D721Med (cell line): Measurements from ENCODE around the gene UFSP2.
A peak's percentile ranks its signal among the peaks of the same experiment; 100 is the strongest.

Source experiments
- DNase-seq: peaks from one replicate; pipeline ENCODE4 v3.0.0; 2011; ENCODE audit warnings: low spot score; ENCODE audit not compliant: insufficient read length
- FAIRE-seq: peaks from 2 replicates; lab custom pipeline; 2011; peaks lifted over from hg19 to GRCh38; lab: Jason Lieb, UNC
- TF ChIP-seq, protein P1 (sequence below): IDR thresholded peaks from 2 replicates; pipeline ENCODE4 v1.5.1; 2012; ENCODE audit warnings: mild to moderate bottlenecking, control low read depth; ENCODE audit not compliant: insufficient read depth; ENCODE audit errors: missing control alignments

The UFSP2 gene, protein sequence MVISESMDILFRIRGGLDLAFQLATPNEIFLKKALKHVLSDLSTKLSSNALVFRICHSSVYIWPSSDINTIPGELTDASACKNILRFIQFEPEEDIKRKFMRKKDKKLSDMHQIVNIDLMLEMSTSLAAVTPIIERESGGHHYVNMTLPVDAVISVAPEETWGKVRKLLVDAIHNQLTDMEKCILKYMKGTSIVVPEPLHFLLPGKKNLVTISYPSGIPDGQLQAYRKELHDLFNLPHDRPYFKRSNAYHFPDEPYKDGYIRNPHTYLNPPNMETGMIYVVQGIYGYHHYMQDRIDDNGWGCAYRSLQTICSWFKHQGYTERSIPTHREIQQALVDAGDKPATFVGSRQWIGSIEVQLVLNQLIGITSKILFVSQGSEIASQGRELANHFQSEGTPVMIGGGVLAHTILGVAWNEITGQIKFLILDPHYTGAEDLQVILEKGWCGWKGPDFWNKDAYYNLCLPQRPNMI

DNA sequence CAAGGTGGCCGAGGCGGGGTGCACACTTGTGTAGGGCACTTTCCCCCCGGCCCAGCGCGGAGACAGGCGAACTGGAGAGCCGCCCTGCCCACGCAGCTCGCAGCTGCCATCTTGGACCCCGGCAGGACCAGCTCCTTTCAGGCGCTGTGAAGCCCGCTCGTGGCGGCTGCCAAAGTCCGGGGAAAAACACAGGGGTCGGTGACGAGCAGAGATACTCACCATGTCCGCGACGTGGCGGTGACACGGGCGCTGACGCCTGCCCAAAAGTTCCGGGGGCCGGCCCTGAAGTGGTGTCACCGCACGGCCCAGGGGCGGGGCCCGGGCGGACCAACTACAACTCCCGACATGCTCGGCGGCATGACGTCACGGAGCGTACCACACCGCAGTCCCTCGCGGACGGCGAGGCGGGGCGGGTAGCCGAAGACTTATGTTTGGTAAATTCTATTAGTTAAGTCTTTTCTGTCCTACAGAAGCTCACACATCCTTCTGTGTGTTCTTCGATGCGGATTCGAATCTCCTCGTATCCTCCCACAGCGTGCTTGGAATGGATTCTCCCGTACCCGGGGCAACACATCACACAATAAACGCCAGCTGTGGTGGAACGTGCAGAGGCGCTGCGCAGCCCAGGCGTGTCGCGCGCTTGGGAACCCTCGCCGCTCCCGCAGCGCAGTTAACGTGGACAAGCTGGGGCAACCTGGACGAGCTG is at the start of gene UFSP2:
Gene UFSP2, minus strand, starts transcription at position 318 of the 706 bp plus-strand sequence. Its CDS starts 96 bp downstream, at position 222.
- peak; percentile 71 for DNase-seq
- FAIRE-seq = no peak
- TF ChIP-seq, protein P1, sequence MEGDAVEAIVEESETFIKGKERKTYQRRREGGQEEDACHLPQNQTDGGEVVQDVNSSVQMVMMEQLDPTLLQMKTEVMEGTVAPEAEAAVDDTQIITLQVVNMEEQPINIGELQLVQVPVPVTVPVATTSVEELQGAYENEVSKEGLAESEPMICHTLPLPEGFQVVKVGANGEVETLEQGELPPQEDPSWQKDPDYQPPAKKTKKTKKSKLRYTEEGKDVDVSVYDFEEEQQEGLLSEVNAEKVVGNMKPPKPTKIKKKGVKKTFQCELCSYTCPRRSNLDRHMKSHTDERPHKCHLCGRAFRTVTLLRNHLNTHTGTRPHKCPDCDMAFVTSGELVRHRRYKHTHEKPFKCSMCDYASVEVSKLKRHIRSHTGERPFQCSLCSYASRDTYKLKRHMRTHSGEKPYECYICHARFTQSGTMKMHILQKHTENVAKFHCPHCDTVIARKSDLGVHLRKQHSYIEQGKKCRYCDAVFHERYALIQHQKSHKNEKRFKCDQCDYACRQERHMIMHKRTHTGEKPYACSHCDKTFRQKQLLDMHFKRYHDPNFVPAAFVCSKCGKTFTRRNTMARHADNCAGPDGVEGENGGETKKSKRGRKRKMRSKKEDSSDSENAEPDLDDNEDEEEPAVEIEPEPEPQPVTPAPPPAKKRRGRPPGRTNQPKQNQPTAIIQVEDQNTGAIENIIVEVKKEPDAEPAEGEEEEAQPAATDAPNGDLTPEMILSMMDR = no peak

- DNase-seq = no peak
- no peak for FAIRE-seq
- TF ChIP-seq, protein P1 = no peak
Measured at GRCh38 chr4:185473247-185473646, 47.5 kb upstream of the UFSP2 start.

- no peak for FAIRE-seq
- DNase-seq = no peak
- TF ChIP-seq, protein P1 = no peak
Measured at GRCh38 chr4:185472103-185472542, 46.4 kb upstream of the UFSP2 start.

- TF ChIP-seq, protein P1 = peak; percentile 57
- FAIRE-seq (no peak), DNase-seq (peak; percentile 74)
Measured at GRCh38 chr4:185471235-185472102, 45.7 kb upstream of the UFSP2 start, which contains the start of gene CCDC110. Gene CCDC110 (minus strand): TSS chr4:185471733. CDS start chr4:185471683, 50 bp downstream.

DNA sequence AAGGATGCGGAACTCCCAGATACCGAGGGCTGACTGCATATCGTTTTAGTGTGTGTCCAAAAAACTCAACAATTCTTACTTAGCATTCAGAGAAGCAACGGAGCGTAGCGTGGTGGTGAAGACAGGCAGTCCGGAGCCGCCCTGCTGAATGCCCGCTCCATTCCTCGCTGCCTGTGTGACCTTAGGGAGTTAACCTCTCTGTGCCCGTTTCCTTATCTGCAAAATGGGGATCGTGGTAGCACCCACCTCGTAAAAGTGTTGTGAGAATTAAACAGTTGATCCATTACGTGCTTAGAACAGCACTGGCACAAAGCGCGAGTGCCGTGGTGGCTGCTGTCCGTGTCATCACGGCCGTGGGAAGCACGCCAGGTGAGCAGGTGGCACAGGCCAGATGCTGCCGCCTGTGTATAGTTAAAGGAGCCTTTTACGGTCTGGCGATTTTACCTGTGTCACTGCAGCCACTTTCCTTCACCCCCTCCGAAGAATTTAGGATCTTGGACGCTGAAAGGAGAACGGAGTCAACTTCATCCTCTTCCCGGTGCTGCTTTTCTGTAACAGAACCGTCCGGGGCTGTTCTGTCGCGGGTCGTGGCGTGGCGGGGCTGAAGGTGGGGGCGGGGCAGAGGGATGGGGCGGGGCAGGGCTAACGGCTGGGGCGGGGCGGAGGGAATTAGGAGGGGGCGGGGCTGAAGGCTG is 44.9 kb upstream of the UFSP2 start:
- FAIRE-seq = no peak
- TF ChIP-seq, protein P1 = no peak
- no peak for DNase-seq

DNA sequence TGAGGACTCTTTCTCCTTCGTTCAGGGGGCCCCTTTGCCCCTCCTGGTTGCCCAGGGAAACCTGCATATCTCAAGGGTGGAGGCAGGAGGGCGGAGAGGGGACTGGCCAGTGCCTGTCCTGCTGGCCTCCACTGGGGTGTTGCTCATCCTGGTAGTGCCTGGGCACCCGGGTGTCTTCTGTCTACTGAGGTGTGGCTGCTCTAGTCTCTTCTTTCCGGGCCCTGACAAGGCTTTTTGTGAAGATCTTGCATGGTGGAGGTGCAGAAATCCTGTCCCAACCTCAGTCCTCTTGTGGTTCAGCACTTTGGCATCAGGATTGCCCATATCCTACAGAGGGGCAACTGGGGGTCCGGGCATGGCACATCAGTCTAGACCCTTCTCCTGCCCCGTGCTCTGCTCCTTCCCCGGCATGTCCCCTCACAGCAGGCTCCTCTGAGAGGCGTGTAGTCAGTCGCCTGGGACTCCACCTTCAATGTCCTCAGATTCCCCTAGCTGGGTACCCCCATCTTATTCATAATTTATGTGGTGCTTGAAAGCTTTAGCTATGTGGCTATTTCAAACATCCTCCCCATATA is 43.9 kb upstream of the UFSP2 start:
- FAIRE-seq = no peak

More for the DNA sequence above, 43.9 kb upstream of the UFSP2 start:
- TF ChIP-seq, protein P1 = no peak
- no peak for DNase-seq
